GM23338 (cell line): ENCODE results near the gene MAN2A2. TPM values are rescaled to one million over a fixed set of nuclear protein-coding genes. Genes with fewer than 3 reads are reported as not detected.

Experiments
- ATAC-seq: fragments of 200-7000 bp; cut with Tn5 transposase; 3 replicates; pipeline ENCODE4 v1.9.1; 2020
- DNase-seq: peaks from one replicate; pipeline ENCODE4 v3.0.0-alpha.2; 2015; ENCODE audit warnings: low spot score
- H2AFZ ChIP-seq: fragments of 200-600 bp; sonication (generic); 2 replicates; pipeline ENCODE4 v1.8.0; 2016; ENCODE audit warnings: antibody characterized with exemption, mild to moderate bottlenecking, moderate library complexity
- H3F3A ChIP-seq: fragments of 200-600 bp; sonication (generic); replicated peaks from 2 replicates; pipeline ENCODE4 v1.8.0; 2017; ENCODE audit warnings: antibody characterized with exemption, mixed run types, low read depth
- H3K27ac ChIP-seq: fragments of 200-600 bp; sonication (generic); 2 replicates; pipeline ENCODE4 v1.6.1; 2016; ENCODE audit warnings: low read depth
- H3K27me3 ChIP-seq: fragments of 200-600 bp; sonication (generic); 2 replicates; pipeline ENCODE4 v1.8.0; 2016; ENCODE audit warnings: mild to moderate bottlenecking, mixed run types, moderate library complexity; ENCODE audit not compliant: insufficient read depth
- H3K36me3 ChIP-seq: fragments of 200-600 bp; sonication (generic); 2 replicates; pipeline ENCODE4 v1.8.0; 2016; ENCODE audit warnings: mild to moderate bottlenecking; ENCODE audit not compliant: insufficient read depth
- H3K4me1 ChIP-seq: fragments of 200-600 bp; sonication (generic); 2 replicates; pipeline ENCODE4 v1.8.0; 2016; ENCODE audit warnings: mild to moderate bottlenecking, moderate library complexity; ENCODE audit not compliant: insufficient read depth
- H3K4me2 ChIP-seq: fragments of 200-600 bp; sonication (generic); 2 replicates; pipeline ENCODE4 v1.7.1; 2017; ENCODE audit warnings: mixed run types
- H3K4me3 ChIP-seq: fragments of 200-600 bp; sonication (generic); 2 replicates; pipeline ENCODE4 v1.6.1; 2016; ENCODE audit warnings: mixed run types
- H3K79me2 ChIP-seq: fragments of 200-600 bp; sonication (generic); replicated peaks from 2 replicates; pipeline ENCODE4 v1.8.0; 2017; ENCODE audit warnings: mild to moderate bottlenecking; ENCODE audit not compliant: insufficient read depth
- H3K9me2 ChIP-seq: fragments of 200-600 bp; sonication (generic); 2 replicates; pipeline ENCODE4 v1.8.0; 2017; ENCODE audit not compliant: insufficient read depth
- H4K20me1 ChIP-seq: fragments of 200-600 bp; sonication (generic); replicated peaks from 2 replicates; pipeline ENCODE4 v1.8.0; 2017; ENCODE audit warnings: mild to moderate bottlenecking; ENCODE audit not compliant: insufficient read depth
- H3K27ac Mint-ChIP-seq: 2 replicates; pipeline ENCODE4 v1.8.0; 2020; ENCODE audit warnings: inconsistent platforms, mild to moderate bottlenecking, moderate library complexity, mixed read lengths
- H3K27me3 Mint-ChIP-seq: 3 replicates; pipeline ENCODE4 v1.8.0; 2022; ENCODE audit warnings: low read depth, mild to moderate bottlenecking, moderate library complexity, mixed read lengths, inconsistent platforms; ENCODE audit not compliant: insufficient read depth, poor library complexity
- H3K36me3 Mint-ChIP-seq: 3 replicates; pipeline ENCODE4 v1.8.0; 2021; ENCODE audit warnings: low read depth, mild to moderate bottlenecking, inconsistent platforms, moderate library complexity, mixed read lengths
- H3K4me1 Mint-ChIP-seq: 3 replicates; pipeline ENCODE4 v1.8.0; 2020; ENCODE audit warnings: mild to moderate bottlenecking, inconsistent platforms, mixed read lengths
- H3K4me3 Mint-ChIP-seq: 3 replicates; pipeline ENCODE4 v1.8.0; 2021; ENCODE audit warnings: moderate library complexity, mild to moderate bottlenecking, inconsistent platforms, mixed read lengths
- H3K9me3 Mint-ChIP-seq: 3 replicates; pipeline ENCODE4 v1.8.0; 2020; ENCODE audit warnings: moderate library complexity, mild to moderate bottlenecking, inconsistent platforms, mixed read lengths
- CREB1 ChIP-seq: fragments of 250-450 bp; sonication (Bioruptor Pico); IDR thresholded peaks from 2 replicates; pipeline ENCODE4 v1.5.0; 2020; ENCODE audit warnings: low read depth, mild to moderate bottlenecking, moderate library complexity
- ETS1 ChIP-seq: IDR thresholded peaks from 2 replicates; pipeline ENCODE4 v1.6.1; 2016; ENCODE audit warnings: antibody characterized with exemption
- EZH2phosphoT487 ChIP-seq: fragments of 200-600 bp; sonication (generic); IDR thresholded peaks from one replicate; pipeline ENCODE4 v1.8.1; 2018; ENCODE audit warnings: antibody characterized with exemption; ENCODE audit not compliant: unreplicated experiment
- JUNB ChIP-seq: IDR thresholded peaks from one replicate; pipeline ENCODE4 v1.6.1; 2016; ENCODE audit warnings: antibody characterized with exemption; ENCODE audit not compliant: unreplicated experiment
- NANOG ChIP-seq: IDR thresholded peaks from 2 replicates; pipeline ENCODE4 v1.6.1; 2016; ENCODE audit warnings: antibody characterized with exemption, borderline replicate concordance
- POLR2AphosphoS5 ChIP-seq: IDR thresholded peaks from 2 replicates; pipeline ENCODE4 v1.6.1; 2016; ENCODE audit warnings: antibody characterized with exemption, low read depth
- REST ChIP-seq: IDR thresholded peaks from one replicate; pipeline ENCODE4 v1.6.1; 2018; ENCODE audit warnings: antibody characterized with exemption; ENCODE audit not compliant: unreplicated experiment
- STAT1 ChIP-seq: IDR thresholded peaks from one replicate; pipeline ENCODE4 v1.6.1; 2016; ENCODE audit warnings: antibody characterized with exemption; ENCODE audit not compliant: unreplicated experiment
- ZNF114 ChIP-seq: fragments of 250-450 bp; sonication (Bioruptor Pico); IDR thresholded peaks from 2 replicates; pipeline ENCODE4 v1.5.0; 2020; ENCODE audit warnings: mild to moderate bottlenecking, moderate library complexity
- ZNF331 ChIP-seq: fragments of 250-450 bp; sonication (Bioruptor Pico); IDR thresholded peaks from 2 replicates; pipeline ENCODE4 v1.5.0; 2020; ENCODE audit warnings: low read depth, mild to moderate bottlenecking, moderate library complexity
- polyA plus RNA-seq: library from polyadenylated mRNA; unstranded; fragments of >200 nt; fragmentation: Nextera tagmentation; extraction: Ambion mirVana; gene quantifications from 2 replicates; pipeline ENCODE4 v1.2.1, GENCODE V29; 2016
- total RNA-seq: library from RNA; depleted of rRNA; stranded (reverse); fragments of >200 nt; shearing (Covaris generic); gene quantifications from 2 replicates; pipeline ENCODE4 v1.2.3, GENCODE V29; 2014
- TF ChIP-seq, protein P1 (sequence below), 2 experiments: fragments of 200-600 bp in 1 of 2; sonication (generic) in 1 of 2; conservative IDR thresholded peaks; 2 replicates each; pipeline versions ENCODE4 v1.5.1 to v1.6.1; 2016 to 2017; ENCODE audit warnings: antibody characterized with exemption in 2 of 2, low read depth in 2 of 2, mild to moderate bottlenecking in 2 of 2, moderate library complexity in 1 of 2

MAN2A2 gene
- total and polyA plus RNA-seq, 2 experiments from 2014 or later: 8.2 to 17.1 TPM

DNA sequence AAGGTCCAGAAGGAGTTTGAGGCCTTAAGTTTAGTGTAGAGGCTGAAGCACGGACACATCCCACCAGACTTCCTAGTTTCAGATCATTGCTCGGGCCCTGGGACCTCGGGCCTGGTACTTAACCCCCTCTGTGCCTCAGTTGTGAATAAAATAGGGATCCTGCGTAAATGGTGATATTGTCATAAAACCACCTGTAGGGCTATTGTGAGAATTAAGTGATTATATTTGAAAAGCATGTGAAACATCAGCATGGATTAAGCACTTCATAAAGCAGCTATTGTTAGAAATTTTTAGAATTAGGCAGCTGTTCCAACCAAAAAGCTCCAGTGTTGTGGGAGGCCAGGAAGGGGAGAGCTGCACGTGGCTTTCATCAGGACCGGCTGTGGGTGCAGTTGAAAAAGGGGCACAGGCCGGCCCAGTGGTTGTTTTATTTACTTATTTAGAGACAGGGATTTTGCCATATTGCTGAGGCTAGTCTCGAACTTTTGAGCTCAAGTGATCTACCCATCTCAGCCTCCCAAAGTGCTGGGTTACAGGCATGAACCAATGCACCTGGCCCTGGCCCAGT is 56.0 kb downstream of the MAN2A2 start:
- no peak overlapping the region for H2AFZ ChIP-seq
- H3K9me3 Mint-ChIP-seq: no peaks in the 10 kb centered on the region; the same call in 2 of the 3 replicates
- H3K36me3 ChIP-seq: peaks cover 14% of the 10 kb centered on the region; the same call in 1 of the 2 replicates
- H3K79me2 ChIP-seq: no peaks in the 10 kb centered on the region
- peaks cover 13% of the 10 kb centered on the region for H3K4me1 ChIP-seq
- H3K27me3 ChIP-seq: no peaks in the 10 kb centered on the region
- H3F3A ChIP-seq: peaks cover 17% of the 10 kb centered on the region; the same call in 1 of the 2 replicates
- H3K4me1 Mint-ChIP-seq: peaks cover 10% of the 10 kb centered on the region
- H3K4me2 ChIP-seq: no peak overlapping the region
- H3K27ac Mint-ChIP-seq: no peak overlapping the region
- no peak overlapping the region for H3K27ac ChIP-seq
- H3K27me3 Mint-ChIP-seq: peaks cover 17% of the 10 kb centered on the region
- no peak for TF ChIP-seq NANOG
- no peak for TF ChIP-seq POLR2AphosphoS5
- H4K20me1 ChIP-seq: peaks cover 11% of the 10 kb centered on the region; the same call in 1 of the 2 replicates
- DNase-seq: no peak
- H3K4me3 ChIP-seq: no peak overlapping the region
- no peak overlapping the region for H3K4me3 Mint-ChIP-seq
- ATAC-seq: no peak
- no peaks in the 10 kb centered on the region for H3K9me2 ChIP-seq
- peaks cover 40% of the 10 kb centered on the region for H3K36me3 Mint-ChIP-seq

GRCh38 chr15:90959894-90960293 is 56.8 kb downstream of the MAN2A2 start:
- peaks cover 13% of the 10 kb centered on the region for H3K4me1 ChIP-seq
- H3K4me3 Mint-ChIP-seq: no peak overlapping the region
- peaks cover 10% of the 10 kb centered on the region for H3K4me1 Mint-ChIP-seq
- no peaks in the 10 kb centered on the region for H3K79me2 ChIP-seq
- no peak overlapping the region for H3K4me3 ChIP-seq
- no peak overlapping the region for H3K4me2 ChIP-seq
- peaks cover 14% of the 10 kb centered on the region; the same call in 1 of the 2 replicates for H3K36me3 ChIP-seq
- H2AFZ ChIP-seq: no peak overlapping the region
- H3K27me3 ChIP-seq: no peaks in the 10 kb centered on the region
- peaks cover 12% of the 10 kb centered on the region; the same call in 1 of the 2 replicates for H3F3A ChIP-seq
- H3K27ac Mint-ChIP-seq: no peak overlapping the region
- peaks cover 46% of the 10 kb centered on the region for H3K36me3 Mint-ChIP-seq
- no peaks in the 10 kb centered on the region for H3K9me2 ChIP-seq
- peaks cover 19% of the 10 kb centered on the region for H3K27me3 Mint-ChIP-seq
- H4K20me1 ChIP-seq: peaks cover 11% of the 10 kb centered on the region; the same call in 1 of the 2 replicates
- H3K9me3 Mint-ChIP-seq: no peaks in the 10 kb centered on the region; the same call in 2 of the 3 replicates
- ATAC-seq (no peak), DNase-seq (no peak)
- H3K27ac ChIP-seq: no peak overlapping the region
- TF ChIP-seq NANOG (no peak), ZNF114 (CRISPR knock-in tag) (no peak), STAT1 (no peak), REST (no peak), ETS1 (no peak), EZH2phosphoT487 (no peak), CREB1 (CRISPR knock-in tag) (no peak), JUNB (no peak), ZNF331 (CRISPR knock-in tag) (no peak), POLR2AphosphoS5 (no peak)
- TF ChIP-seq, protein P1, sequence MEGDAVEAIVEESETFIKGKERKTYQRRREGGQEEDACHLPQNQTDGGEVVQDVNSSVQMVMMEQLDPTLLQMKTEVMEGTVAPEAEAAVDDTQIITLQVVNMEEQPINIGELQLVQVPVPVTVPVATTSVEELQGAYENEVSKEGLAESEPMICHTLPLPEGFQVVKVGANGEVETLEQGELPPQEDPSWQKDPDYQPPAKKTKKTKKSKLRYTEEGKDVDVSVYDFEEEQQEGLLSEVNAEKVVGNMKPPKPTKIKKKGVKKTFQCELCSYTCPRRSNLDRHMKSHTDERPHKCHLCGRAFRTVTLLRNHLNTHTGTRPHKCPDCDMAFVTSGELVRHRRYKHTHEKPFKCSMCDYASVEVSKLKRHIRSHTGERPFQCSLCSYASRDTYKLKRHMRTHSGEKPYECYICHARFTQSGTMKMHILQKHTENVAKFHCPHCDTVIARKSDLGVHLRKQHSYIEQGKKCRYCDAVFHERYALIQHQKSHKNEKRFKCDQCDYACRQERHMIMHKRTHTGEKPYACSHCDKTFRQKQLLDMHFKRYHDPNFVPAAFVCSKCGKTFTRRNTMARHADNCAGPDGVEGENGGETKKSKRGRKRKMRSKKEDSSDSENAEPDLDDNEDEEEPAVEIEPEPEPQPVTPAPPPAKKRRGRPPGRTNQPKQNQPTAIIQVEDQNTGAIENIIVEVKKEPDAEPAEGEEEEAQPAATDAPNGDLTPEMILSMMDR (conservative IDR thresholded peaks at IDR 0.05; ENCODE audit: low read depth in 2 of 2): no peak
